Trophoblast cell (in vitro differentiated cells and primary cell): Measurements from ENCODE around the gene SLX1A.
A peak's percentile ranks its signal among the peaks of the same experiment; 100 is the strongest.
"Not testable (repeated sequence)": the region's sequence is repeated elsewhere in the genome, so short reads cannot be mapped to it uniquely, and the experiment has no call there.

ENCODE experiments used
- DNase-seq, 2 donors: peaks; one replicate each; pipeline ENCODE4 v3.0.0-alpha.2; 2016
- H2AFZ ChIP-seq: 2 replicates; pipeline ENCODE4 v1.6.1; 2013; ENCODE audit warnings: low read length, moderate library complexity, mild to moderate bottlenecking; ENCODE audit not compliant: insufficient read depth, poor library complexity
- H2AK5ac ChIP-seq: 2 replicates; pipeline ENCODE4 v1.6.1; 2013; ENCODE audit warnings: mild to moderate bottlenecking, low read length
- H2BK120ac ChIP-seq: 2 replicates; pipeline ENCODE4 v1.6.1; 2013; ENCODE audit warnings: low read length, mild to moderate bottlenecking, moderate library complexity; ENCODE audit not compliant: insufficient read depth, poor library complexity
- H2BK12ac ChIP-seq: 2 replicates; pipeline ENCODE4 v1.6.1; 2013; ENCODE audit warnings: mild to moderate bottlenecking, low read length, moderate library complexity
- H2BK5ac ChIP-seq: 2 replicates; pipeline ENCODE4 v1.6.1; 2013; ENCODE audit warnings: low read length, low read depth, moderate library complexity, mild to moderate bottlenecking; ENCODE audit not compliant: poor library complexity
- H3K14ac ChIP-seq: 2 replicates; pipeline ENCODE4 v1.6.1; 2013; ENCODE audit warnings: mild to moderate bottlenecking, low read length
- H3K18ac ChIP-seq: 2 replicates; pipeline ENCODE4 v1.6.1; 2013; ENCODE audit warnings: mild to moderate bottlenecking, low read length
- H3K23ac ChIP-seq: 2 replicates; pipeline ENCODE4 v1.6.1; 2013; ENCODE audit warnings: low read length
- H3K27ac ChIP-seq: 2 replicates; pipeline ENCODE4 v1.5.1; 2013; ENCODE audit warnings: low read depth, mild to moderate bottlenecking, inconsistent platforms, low read length, moderate library complexity
- H3K27me3 ChIP-seq: 2 replicates; pipeline ENCODE4 v1.6.1; 2013; ENCODE audit warnings: inconsistent platforms, mild to moderate bottlenecking, low read length, moderate library complexity; ENCODE audit not compliant: insufficient read depth
- H3K36me3 ChIP-seq, 2 experiments: 1 replicate in 1 of 2; 2 replicates in 1 of 2; pipeline ENCODE4 v1.6.1; 2013; ENCODE audit warnings: low read length in 2 of 2, mild to moderate bottlenecking in 2 of 2, moderate library complexity in 1 of 2; ENCODE audit not compliant: insufficient read depth in 2 of 2, control insufficient read depth in 1 of 2
- H3K4ac ChIP-seq: 2 replicates; pipeline ENCODE4 v1.6.1; 2013; ENCODE audit warnings: low read depth, mild to moderate bottlenecking, low read length, moderate library complexity
- H3K4me1 ChIP-seq, 2 experiments: 1 replicate in 1 of 2; 2 replicates in 1 of 2; pipeline ENCODE4 v1.6.1; 2013; ENCODE audit warnings: low read length in 2 of 2, mild to moderate bottlenecking in 2 of 2, moderate library complexity in 1 of 2; ENCODE audit not compliant: insufficient read depth in 2 of 2, control insufficient read depth in 1 of 2
- H3K4me2 ChIP-seq: 2 replicates; pipeline ENCODE4 v1.6.1; 2013; ENCODE audit warnings: inconsistent platforms, mild to moderate bottlenecking, low read length, moderate library complexity
- H3K4me3 ChIP-seq: 2 replicates; pipeline ENCODE4 v1.5.1; 2013; ENCODE audit warnings: mild to moderate bottlenecking, low read depth, low read length, inconsistent platforms
- H3K79me1 ChIP-seq: one replicate; pipeline ENCODE4 v1.6.1; 2013; ENCODE audit warnings: low read length
- H3K79me2 ChIP-seq: 2 replicates; pipeline ENCODE4 v1.6.1; 2013; ENCODE audit warnings: low read length, mild to moderate bottlenecking; ENCODE audit not compliant: control insufficient read depth, insufficient read depth, poor library complexity
- H3K9ac ChIP-seq: 2 replicates; pipeline ENCODE4 v1.6.1; 2013; ENCODE audit warnings: mild to moderate bottlenecking, low read length
- H3K9me3 ChIP-seq: 2 replicates; pipeline ENCODE4 v1.6.1; 2013; ENCODE audit warnings: low read depth, mild to moderate bottlenecking, control low read depth, inconsistent platforms, low read length; ENCODE audit not compliant: insufficient read depth
- H4K12ac ChIP-seq: 2 replicates; pipeline ENCODE4 v1.6.1; 2013; ENCODE audit warnings: low read depth, mild to moderate bottlenecking, low read length, moderate library complexity
- H4K8ac ChIP-seq: 2 replicates; pipeline ENCODE4 v1.6.1; 2013; ENCODE audit warnings: low read depth, mild to moderate bottlenecking, low read length, moderate library complexity
- H4K91ac ChIP-seq: one replicate; pipeline ENCODE4 v1.6.1; 2013; ENCODE audit warnings: low read depth, mild to moderate bottlenecking, low read length, moderate library complexity
- WGBS: extraction: QIAGEN DNeasy Blood & Tissue Kit; methylation state at CpG from one replicate; pipeline ENCODE4 v1.1.7; 2013; ENCODE audit warnings: missing lambda C conversion rate; ENCODE audit not compliant: insufficient read length, insufficient coverage; ENCODE audit errors: extremely low coverage; 5-methylcytosine and 5-hydroxymethylcytosine counted together

The SLX1A gene

DNA sequence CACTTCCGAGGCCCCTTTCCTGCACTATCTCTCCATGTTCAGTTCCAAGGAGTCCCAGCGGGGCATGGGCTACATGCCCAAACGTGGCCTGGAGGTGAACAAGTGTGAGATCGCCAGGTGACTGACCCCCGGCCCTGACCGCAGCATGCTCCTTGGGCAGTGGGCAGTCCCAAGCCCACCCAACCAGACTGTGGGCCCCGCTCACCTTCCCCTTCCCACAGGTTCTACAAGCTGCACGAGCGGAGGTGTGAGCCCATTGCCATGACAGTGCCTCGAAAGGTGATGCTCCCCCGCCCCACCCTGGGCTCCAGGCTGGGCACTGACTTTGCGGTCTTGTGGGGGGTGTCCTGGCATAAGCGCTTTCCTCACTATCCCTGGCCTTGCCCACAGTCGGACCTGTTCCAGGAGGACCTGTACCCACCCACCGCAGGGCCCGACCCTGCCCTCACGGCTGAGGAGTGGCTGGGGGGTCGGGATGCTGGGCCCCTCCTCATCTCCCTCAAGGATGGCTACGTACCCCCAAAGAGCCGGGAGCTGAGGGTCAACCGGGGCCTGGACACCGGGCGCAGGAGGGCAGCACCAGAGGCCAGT, 5.6 kb upstream of the SLX1A start:
- no peaks in the 10 kb centered on the region for H3K79me1 ChIP-seq
- no peak overlapping the region for H4K12ac ChIP-seq
- no peak overlapping the region for H4K91ac ChIP-seq
- H3K27ac ChIP-seq: no peak overlapping the region
- no peak overlapping the region for H3K9ac ChIP-seq
- H3K4me3 ChIP-seq: peak overlapping the region; percentile 44
- H3K23ac ChIP-seq: no peak overlapping the region
- H3K79me2 ChIP-seq: no peaks in the 10 kb centered on the region
- no peak overlapping the region for H4K8ac ChIP-seq
- no CpG with 5 or more reads among the region's 23 CpGs for WGBS
- no peak overlapping the region for H2BK120ac ChIP-seq
- H2BK12ac ChIP-seq: no peak overlapping the region
- no peak overlapping the region for H2BK5ac ChIP-seq
- H3K14ac ChIP-seq: no peak overlapping the region
- H3K4me1 ChIP-seq: peaks cover 3 to 4% of the 10 kb centered on the region in 2 experiments
- no peak overlapping the region for H3K4ac ChIP-seq
- H3K27me3 ChIP-seq: no peaks in the 10 kb centered on the region
- DNase-seq: no peak
- H2AK5ac ChIP-seq: no peak overlapping the region
- no peaks in the 10 kb centered on the region for H3K36me3 ChIP-seq
- H3K18ac ChIP-seq: no peak overlapping the region
- no peak overlapping the region for H3K4me2 ChIP-seq
- H2AFZ ChIP-seq: no peak overlapping the region
- H3K9me3 ChIP-seq: peaks cover 2% of the 10 kb centered on the region

DNA sequence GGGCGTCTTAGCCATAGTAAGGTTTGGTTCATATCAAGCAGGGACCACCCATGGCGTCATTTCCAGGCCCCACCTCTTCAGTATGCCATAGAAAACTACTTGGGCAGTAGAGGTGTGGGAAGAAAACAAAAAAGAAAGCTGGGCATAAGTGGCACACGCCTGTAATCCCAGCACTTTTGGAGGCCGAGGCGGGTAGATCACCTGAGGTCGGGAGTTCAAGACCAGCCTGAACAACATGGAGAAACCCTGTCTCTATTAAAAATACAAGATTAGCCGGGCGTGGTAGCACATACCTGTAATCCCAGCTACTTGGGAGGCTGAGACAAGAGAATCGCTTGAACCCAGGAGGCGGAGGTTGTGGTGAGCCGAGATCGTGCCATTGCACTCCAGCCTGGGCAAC, 2.5 kb upstream of the SLX1A start:
- H3K4me2 ChIP-seq, H3K9me3 ChIP-seq, H2BK12ac ChIP-seq, H3K4me3 ChIP-seq, H2BK5ac ChIP-seq, H3K27ac ChIP-seq, DNase-seq, H3K36me3 ChIP-seq, H3K27me3 ChIP-seq, H4K91ac ChIP-seq, H3K14ac ChIP-seq, H3K23ac ChIP-seq, H2AK5ac ChIP-seq, H3K79me1 ChIP-seq, H3K9ac ChIP-seq, H2BK120ac ChIP-seq, H3K18ac ChIP-seq, H3K4me1 ChIP-seq, H4K12ac ChIP-seq, H4K8ac ChIP-seq, H3K4ac ChIP-seq, H2AFZ ChIP-seq, H3K79me2 ChIP-seq: not testable (repeated sequence)
- no CpG with 5 or more reads among the region's 12 CpGs for WGBS

DNA sequence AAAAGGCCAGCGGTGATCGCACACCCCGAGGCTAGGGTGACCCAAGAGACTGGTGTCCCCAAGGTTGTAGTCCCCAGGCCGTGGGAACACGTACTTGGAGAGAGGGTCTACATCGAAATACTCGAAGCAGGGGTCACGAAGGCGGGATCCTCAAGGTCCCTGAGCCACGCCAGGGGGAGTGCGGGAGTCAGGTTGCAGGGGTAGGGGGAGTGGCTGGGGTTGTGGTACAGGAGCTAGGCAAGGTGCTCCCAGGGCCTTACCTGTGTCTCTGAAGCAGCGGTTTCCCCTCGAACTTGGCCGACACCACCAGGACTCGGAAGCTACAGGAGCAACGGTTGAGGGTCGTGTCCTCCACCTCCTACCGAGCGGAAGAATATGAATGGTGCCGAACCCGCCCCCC, 577 bp upstream of the SLX1A start:
- not testable (repeated sequence) for H3K79me1 ChIP-seq, H3K36me3 ChIP-seq, H3K23ac ChIP-seq, H3K4me1 ChIP-seq, H3K27me3 ChIP-seq, H4K12ac ChIP-seq, H3K4ac ChIP-seq, H3K27ac ChIP-seq, H3K9ac ChIP-seq, H2AFZ ChIP-seq, H4K8ac ChIP-seq, H2BK120ac ChIP-seq, H3K79me2 ChIP-seq, H2AK5ac ChIP-seq, H2BK12ac ChIP-seq, H4K91ac ChIP-seq, H3K4me2 ChIP-seq, H2BK5ac ChIP-seq, H3K9me3 ChIP-seq, H3K14ac ChIP-seq, H3K4me3 ChIP-seq, DNase-seq, H3K18ac ChIP-seq
- no CpG with 5 or more reads among the region's 21 CpGs for WGBS

DNA sequence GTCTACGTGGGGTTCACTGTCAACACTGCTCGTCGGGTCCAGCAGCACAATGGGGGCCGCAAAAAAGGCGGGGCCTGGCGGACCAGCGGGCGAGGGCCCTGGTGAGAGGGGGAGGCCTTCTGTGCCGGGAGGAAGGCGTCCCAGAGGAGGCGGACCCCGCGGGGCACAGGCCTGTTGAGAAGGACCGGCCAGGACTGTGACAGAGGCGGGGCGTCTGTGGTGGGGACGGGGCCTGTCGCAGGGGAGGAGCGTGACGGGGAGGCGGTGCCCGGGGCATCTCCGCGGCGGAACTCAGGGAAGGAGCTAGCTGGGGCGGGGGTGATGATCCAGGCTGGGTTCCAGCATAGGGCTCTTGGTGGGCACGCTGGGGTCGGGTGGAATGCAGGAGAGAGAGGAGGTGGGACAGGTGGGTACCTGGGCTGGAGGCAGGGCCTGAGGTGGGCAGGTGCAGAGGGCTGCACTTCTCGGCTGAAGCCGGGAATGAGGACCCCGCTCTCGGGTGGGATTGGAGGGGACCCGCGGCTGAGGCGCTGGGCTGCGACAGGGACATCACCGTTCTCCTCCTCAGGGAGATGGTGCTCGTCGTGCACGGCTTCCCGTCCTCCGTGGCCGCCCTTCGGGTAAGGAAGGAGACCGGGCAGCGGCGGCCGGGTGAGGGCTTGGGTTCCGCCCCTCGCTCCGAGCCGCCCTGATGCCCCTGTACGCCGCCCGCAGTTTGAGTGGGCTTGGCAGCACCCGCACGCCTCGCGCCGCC, 674 bp downstream of the SLX1A start:
- not testable (repeated sequence) for H3K36me3 ChIP-seq, H2AK5ac ChIP-seq, H4K12ac ChIP-seq, H3K4me3 ChIP-seq, H3K27me3 ChIP-seq, H3K9ac ChIP-seq, H3K79me2 ChIP-seq, H2AFZ ChIP-seq, H2BK5ac ChIP-seq, H3K9me3 ChIP-seq, DNase-seq, H3K79me1 ChIP-seq, H3K4ac ChIP-seq, H3K23ac ChIP-seq, H2BK120ac ChIP-seq, H3K4me1 ChIP-seq, H3K14ac ChIP-seq, H2BK12ac ChIP-seq, H4K91ac ChIP-seq, H3K27ac ChIP-seq
- peak overlapping the region; percentile 82 for H3K18ac ChIP-seq
- H4K8ac ChIP-seq: peak overlapping the region; percentile 65
- H3K4me2 ChIP-seq: peak overlapping the region; percentile 58
- no CpG with 5 or more reads among the region's 60 CpGs for WGBS
